K562 (cell line): ENCODE measurements around the gene TRMT10B. TPM values are rescaled to one million over a fixed set of nuclear protein-coding genes. Genes with fewer than 3 reads are reported as not detected.

Source experiments
- ATAC-seq: fragments of 200-7000 bp; cut with Tn5 transposase; 3 replicates; pipeline ENCODE4 v1.9.1; 2020; ENCODE audit warnings: moderate library complexity
- BruUV-seq: library from RNA; stranded (reverse); fragments of 400-500 nt; replicated peaks from 2 replicates; lab custom pipeline; 2021; lab: Mats Ljungman, UMichigan
- CTCF ChIA-PET: fragments of 300-600 bp; formaldehyde crosslinking; extraction: SDS; loops from one replicate; lab custom pipeline; 2021; ENCODE audit warnings: low intra/inter-chr PET ratio; lab: Yijun Ruan, JAX
- POLR2A ChIA-PET: fragments of 300-600, 350-650 bp; sonication (Branson Sonifier 250); formaldehyde crosslinking; extraction: SDS; loops from one replicate; lab custom pipeline; 2021; ENCODE audit warnings: antibody characterized with exemption, inconsistent platforms; lab: Yijun Ruan, JAX
- DNase-seq, 4 experiments: peaks; one replicate each; pipeline versions ENCODE4 v3.0.0 to v3.0.0-alpha.2; 2011 to 2018; ENCODE audit warnings: low spot score in 3 of 4, mixed read lengths in 3 of 4; ENCODE audit errors: extremely low read depth in 1 of 4
- FAIRE-seq: peaks from 2 replicates; lab custom pipeline; 2011; peaks lifted over from hg19 to GRCh38; lab: Jason Lieb, UNC
- H2AFZ ChIP-seq: 2 replicates; pipeline ENCODE4 v1.6.0; 2011; ENCODE audit warnings: low read depth, low read length, control low read depth, inconsistent platforms
- H3K27ac ChIP-seq: fragments of 200-600 bp; 3 replicates; pipeline ENCODE4 v1.8.0; 2011; ENCODE audit warnings: low read depth, mild to moderate bottlenecking, control low read depth, inconsistent platforms, low read length, moderate library complexity, mixed read lengths; ENCODE audit errors: extremely low read depth
- H3K27me3 ChIP-seq, 2 experiments: fragments of 300-600 bp in 1 of 2; 2 replicates in 1 of 2; 3 replicates in 1 of 2; pipeline versions ENCODE4 v1.6.0 to v1.8.0; 2011; ENCODE audit warnings: inconsistent platforms in 2 of 2, low read length in 2 of 2, mild to moderate bottlenecking in 1 of 2, mixed read lengths in 1 of 2, moderate library complexity in 1 of 2; ENCODE audit not compliant: control insufficient read depth in 2 of 2, insufficient read depth in 2 of 2
- H3K36me3 ChIP-seq: fragments of 300-600 bp; 3 replicates; pipeline ENCODE4 v1.8.0; 2011; ENCODE audit warnings: mild to moderate bottlenecking, low read length, inconsistent platforms; ENCODE audit not compliant: control insufficient read depth, insufficient read depth
- H3K4me1 ChIP-seq, 2 experiments: fragments of 200-600 bp in 1 of 2; replicated peaks in 1 of 2; 2 replicates in 1 of 2; 3 replicates in 1 of 2; pipeline versions ENCODE4 v1.5.1 to v1.8.0; 2011; ENCODE audit warnings: inconsistent platforms in 2 of 2, low read length in 2 of 2, mild to moderate bottlenecking in 1 of 2, mixed read lengths in 1 of 2, moderate library complexity in 1 of 2; ENCODE audit not compliant: control insufficient read depth in 2 of 2, insufficient read depth in 2 of 2
- H3K4me2 ChIP-seq: 2 replicates; pipeline ENCODE4 v1.6.1; 2011; ENCODE audit warnings: low read length, control low read depth, inconsistent platforms, mixed read lengths; ENCODE audit not compliant: insufficient read depth
- H3K4me3 ChIP-seq: fragments of 200-600 bp; sonication (generic), shearing (Covaris generic); 2 replicates; pipeline ENCODE4 v1.5.1; 2016; ENCODE audit warnings: control low read depth, inconsistent platforms
- H3K79me2 ChIP-seq: fragments of 200-600 bp; 3 replicates; pipeline ENCODE4 v1.8.0; 2011; ENCODE audit warnings: low read length, inconsistent platforms; ENCODE audit not compliant: control insufficient read depth, insufficient read depth
- H3K9ac ChIP-seq, 2 experiments: 2 replicates each; pipeline versions ENCODE4 v1.6.0 to v1.6.1; 2011; ENCODE audit warnings: low read depth in 2 of 2, low read length in 2 of 2, control low read depth in 1 of 2, inconsistent platforms in 1 of 2, mild to moderate bottlenecking in 1 of 2, mixed read lengths in 1 of 2; ENCODE audit not compliant: insufficient read depth in 1 of 2
- H3K9me1 ChIP-seq: one replicate; pipeline ENCODE4 v1.6.0; 2011; ENCODE audit warnings: inconsistent platforms, mild to moderate bottlenecking, low read length, moderate library complexity; ENCODE audit not compliant: control insufficient read depth, insufficient read depth
- H3K9me3 ChIP-seq: replicated peaks from 2 replicates; pipeline ENCODE4 v1.5.1; 2011; ENCODE audit warnings: low read depth, low read length, inconsistent platforms; ENCODE audit not compliant: control insufficient read depth, insufficient read depth
- H4K20me1 ChIP-seq: replicated peaks from 2 replicates; pipeline ENCODE4 v1.6.1; 2011; ENCODE audit warnings: low read length, inconsistent platforms, mixed read lengths; ENCODE audit not compliant: control insufficient read depth, insufficient read depth
- ARID1B ChIP-seq: fragments of 450-650 bp; IDR thresholded peaks from 2 replicates; pipeline ENCODE4 v1.6.1; 2016; ENCODE audit warnings: antibody characterized with exemption, mild to moderate bottlenecking, inconsistent platforms
- CEBPB ChIP-seq: fragments of 450-650 bp; IDR thresholded peaks from 2 replicates; pipeline ENCODE4 v1.6.1; 2016; ENCODE audit warnings: missing genetic modification characterization, missing compliant biosample characterization
- CEBPG ChIP-seq, 3 experiments: fragments of 200-800 bp in 1 of 3; sonication (Bioruptor generic) in 1 of 3; sonication (generic) in 1 of 3; formaldehyde crosslinking in 1 of 3; IDR thresholded peaks in 2 of 3; conservative IDR thresholded peaks in 1 of 3; 2 replicates each; pipeline versions ENCODE4 v1.6.1 to v1.8.0; 2016 to 2022; ENCODE audit warnings: missing compliant biosample characterization in 2 of 3, missing genetic modification characterization in 2 of 3, mild to moderate bottlenecking in 1 of 3, missing genetic modification reagents in 1 of 3
- WGBS: fragments of 100-300 bp; shearing (Covaris generic); methylation state at CpG from one replicate; pipeline ENCODE4 v1.1.6; 2016; ENCODE audit warnings: low coverage, mixed read lengths; ENCODE audit not compliant: insufficient coverage; ENCODE audit errors: missing lambda C conversion rate; 5-methylcytosine and 5-hydroxymethylcytosine counted together
- in situ Hi-C: fragments of 300-500 bp; cut with MboI; formaldehyde crosslinking; loops from 4 replicates; pipeline ENCODE4 v1.15.0; 2018; ENCODE audit warnings: inconsistent platforms, mixed read lengths
- intact Hi-C: fragments of 100-400 bp; cut with micrococcal nuclease; formaldehyde crosslinking; loops from 2 replicates; pipeline ENCODE4 v1.14.2; 2022
- polyA plus RNA-seq, 8 experiments: library from polyadenylated mRNA; depleted of rRNA in 4 of 8; stranded (reverse) in 5 of 8; unstranded in 3 of 8; fragments of >200 nt; fragmentation: Nextera tagmentation in 2 of 8; fragmentation: Illumina TruSeq in 1 of 8; extraction: Ambion mirVana in 2 of 8; extraction: Trizol in 1 of 8; gene quantifications; 2 replicates each; pipeline versions ENCODE4 v1.2.1 to v1.2.3, GENCODE V29; 2011 to 2014; ENCODE audit warnings: inconsistent platforms in 1 of 8, missing spikeins in 1 of 8
- total RNA-seq, 7 experiments: library from RNA; depleted of rRNA in 6 of 7; stranded (reverse); fragments of >200 nt in 6 of 7; fragmentation: Illumina TruSeq in 2 of 7; extraction: Trizol in 2 of 7; gene quantifications; 2 replicates each; pipeline versions ENCODE4 v1.2.1 to v1.2.3, GENCODE V29; 2011 to 2021; ENCODE audit warnings: low replicate concordance in 1 of 7

Gene TRMT10B
- total and polyA plus RNA-seq, 9 of the 15 experiments (the other 6 are each of a cell fraction or from before 2014, with no cell fraction given) = 2.9 to 13.4 (median 7.0) TPM

DNA sequence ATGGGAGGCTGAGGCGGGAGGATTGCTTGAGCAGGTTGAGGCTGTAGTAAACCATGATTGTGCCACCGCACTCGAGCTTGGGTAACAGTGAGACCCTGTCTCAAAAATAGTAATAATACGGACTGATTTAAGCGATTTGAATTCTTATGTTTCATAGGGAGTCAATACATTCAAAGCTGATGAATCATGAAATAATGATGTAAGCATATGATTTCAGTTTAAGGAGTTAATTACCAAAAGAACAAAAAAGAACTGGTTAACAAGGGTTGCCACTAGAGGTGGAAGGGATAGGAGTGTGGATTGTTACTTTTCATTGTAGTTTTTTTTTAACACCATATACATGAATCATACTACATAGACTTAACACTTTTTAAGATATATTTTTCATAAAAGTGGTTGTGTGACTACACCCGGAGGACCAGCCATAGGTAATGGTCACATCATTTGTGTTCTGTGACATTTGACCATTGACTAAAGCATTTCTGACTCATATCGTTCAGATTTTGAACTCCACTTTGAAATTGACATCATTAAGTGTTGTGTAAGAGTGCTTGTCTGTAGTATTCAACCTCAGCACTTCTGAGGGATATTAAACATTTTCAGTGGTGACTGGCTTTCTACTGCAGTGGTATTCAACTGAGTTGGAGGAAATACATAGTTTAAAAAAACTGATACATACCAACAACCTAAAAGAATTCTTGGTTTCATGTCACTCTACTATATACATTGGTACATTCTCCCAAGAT lies 7.0 kb downstream of the TRMT10B start:
- H3K4me3 ChIP-seq = no peak overlapping the region
- no peak for DNase-seq
- CTCF ChIA-PET = no interaction called here
- no peaks in the 10 kb centered on the region for H3K9me3 ChIP-seq
- intact Hi-C loops = loop anchor here (5.0 kb wide), 1 partner anchor 168 kb away; the partner anchor contains the start of gene TOMM5
- no peaks in the 10 kb centered on the region for H3K27me3 ChIP-seq
- TF ChIP-seq CEBPB (0 out of 2 replicates have a peak, but pooled peaks have one; percentile 12), ARID1B (no peak), CEBPG (CRISPR knock-in tag; IDR thresholded peaks at IDR 0.05) (no peak), CEBPG (tag; conservative IDR thresholded peaks at IDR 0.05 in 1 of 2, IDR thresholded peaks at IDR 0.05 in 1 of 2) (peak in 1 of 2 experiments; percentile 24; a peak in 1 of 4 replicates)
- TF ChIP-seq, all 486 proteins: peak for 2
- Histone ChIP-seq H3K4me2 (no peak overlapping the region), H3K27ac (no peak overlapping the region), H2AFZ (no peak overlapping the region), H3K79me2 (no peaks in the 10 kb centered on the region), H3K4me1 (no peaks in the 10 kb centered on the region), H3K9ac (no peak overlapping the region), H3K36me3 (peaks cover 4% of the 10 kb centered on the region; the same call in 2 of the 3 replicates), H3K9me1 (no peaks in the 10 kb centered on the region), H4K20me1 (no peaks in the 10 kb centered on the region)
- in situ Hi-C loops = no loop called here
- POLR2A ChIA-PET = interaction anchor here (1.1 to 1.5 kb wide), 2 partner anchors 10 to 14 kb away, joined by 3 to 5 read pairs; no protein-coding TSS in a partner anchor
- FAIRE-seq (no peak), ATAC-seq (no peak)
- no TSS peak for BruUV-seq
- WGBS = 66% methylated on average over 7 of the region's 7 CpGs
